Prostate gland (tissue), 2 donors: ENCODE data around the gene PSD2.

ENCODE experiments used
- CTCF ChIP-seq, 4 experiments: fragments of 200-600 bp in 2 of 4; fragments of 450-650 bp in 2 of 4; sonication (generic) in 2 of 4; IDR thresholded peaks; 1 replicate in 3 of 4; 2 replicates in 1 of 4; pipeline ENCODE4 v1.5.1; 2016 to 2019; ENCODE audit warnings: antibody characterized with exemption in 4 of 4, mild to moderate bottlenecking in 2 of 4, moderate library complexity in 2 of 4
- POLR2A ChIP-seq: fragments of 450-650 bp; IDR thresholded peaks from one replicate; pipeline ENCODE4 v1.6.1; 2016; ENCODE audit warnings: antibody characterized with exemption, mild to moderate bottlenecking

DNA sequence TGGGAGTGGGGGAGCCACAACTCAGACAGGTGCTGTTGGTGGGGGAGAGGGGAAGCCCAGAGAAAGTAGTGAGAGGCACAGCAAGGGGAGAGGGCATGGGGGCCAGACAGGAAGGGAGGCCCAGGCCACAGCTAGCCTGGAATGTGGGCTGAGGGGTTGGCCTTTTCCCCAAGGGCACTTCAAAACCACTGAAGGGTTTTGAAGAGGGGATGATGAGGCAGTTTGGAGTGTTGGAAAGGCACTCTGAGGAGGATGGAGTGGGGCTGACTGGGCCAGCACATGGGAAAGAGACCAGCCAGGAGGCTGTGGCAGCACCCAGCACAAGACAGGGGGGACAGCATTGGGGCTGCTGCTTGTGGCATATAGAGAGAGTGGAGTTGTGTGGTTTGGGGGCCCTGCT, 3.8 kb downstream of the PSD2 start:
- TF ChIP-seq CTCF (IDR thresholded peaks at IDR 0.05) (no peak), POLR2A (no peak)
